Measurements from ENCODE around the gene LSM2. TPM values are rescaled to one million over a fixed set of nuclear protein-coding genes. Genes with fewer than 3 reads are reported as not detected.
"Not testable (repeated sequence)": the region's sequence is repeated elsewhere in the genome, so short reads cannot be mapped to it uniquely, and the experiment has no call there.

Gene LSM2
- total RNA-seq, 2 experiments from 2014 or later, result 100 to 108 TPM

DNA sequence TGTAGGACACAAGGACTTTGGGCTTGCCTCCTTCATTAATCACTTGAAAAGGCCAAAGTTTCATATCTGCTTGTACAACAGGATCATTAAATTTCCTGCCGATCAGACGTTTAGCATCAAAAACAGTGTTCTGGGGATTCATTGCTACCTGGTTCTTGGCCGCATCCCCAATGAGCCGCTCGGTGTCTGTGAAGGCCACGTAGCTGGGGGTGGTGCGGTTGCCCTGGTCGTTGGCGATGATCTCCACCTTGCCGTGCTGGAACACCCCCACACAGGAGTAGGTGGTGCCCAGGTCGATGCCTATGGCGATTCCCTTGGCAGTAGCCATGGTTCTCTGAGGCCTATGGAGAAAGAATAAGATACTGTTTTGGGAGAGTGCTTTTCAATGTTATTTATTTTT lies 4.9 kb upstream of the LSM2 start:
- no peaks in the 10 kb centered on the region for H3K27me3 Mint-ChIP-seq
- POLR2A ChIA-PET, result interaction anchor here (0.7 to 5.6 kb wide), 9 partner anchors 8 to 160 kb away, joined by 3 to 98 read pairs (median 10); partner anchors contain the start of genes CLIC1, HSPA1B, MSH5 and VARS1
- peak overlapping the region; percentile 96 for H3K27ac Mint-ChIP-seq
- CTCF ChIA-PET, result interaction anchor here (2.9 kb wide), 1 partner anchor 15 kb away, joined by 14 read pairs; the partner anchor contains the start of gene HSPA1B
- no peak for DNase-seq
- no peaks in the 10 kb centered on the region for H3K9me3 Mint-ChIP-seq
- peaks cover 41% of the 10 kb centered on the region for H3K4me1 Mint-ChIP-seq
- H3K4me3 Mint-ChIP-seq, result no peak overlapping the region
- H3K36me3 Mint-ChIP-seq (ENCODE audit: low read depth), result peaks cover 13% of the 10 kb centered on the region

DNA sequence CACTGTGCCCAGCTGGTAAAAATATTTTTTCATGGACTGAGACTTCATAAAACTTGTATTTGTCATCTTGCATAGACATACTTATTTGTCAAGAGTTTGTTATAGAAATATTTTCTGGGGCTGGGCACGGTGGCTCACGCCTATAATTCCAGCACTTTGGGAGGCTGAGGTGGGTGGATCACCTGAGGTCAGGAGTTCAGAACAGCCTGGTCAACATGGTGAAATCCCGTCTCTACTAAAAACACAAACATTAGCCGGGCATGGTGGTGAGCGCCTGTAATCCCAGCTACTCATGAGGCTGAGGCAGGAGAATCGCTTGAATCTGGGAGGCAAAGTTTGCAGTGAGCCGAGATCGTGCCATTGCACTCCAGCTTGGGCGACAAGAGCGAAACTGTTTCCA lies 1.8 kb upstream of the LSM2 start:
- H3K27ac Mint-ChIP-seq, H3K27me3 Mint-ChIP-seq, H3K9me3 Mint-ChIP-seq, H3K4me3 Mint-ChIP-seq, DNase-seq: not testable (repeated sequence)
- ChIA-PET CTCF (interaction anchor here (3.6 kb wide), 1 partner anchor 12 kb away, joined by 23 read pairs; the partner anchor contains the start of gene VARS1), POLR2A (interaction anchor here (4.0 kb wide), 1 partner anchor 11 kb away, joined by 51 read pairs; the partner anchor contains the start of gene VARS1)
- Mint-ChIP-seq H3K4me1 (peaks cover 55% of the 10 kb centered on the region), H3K36me3 (ENCODE audit: low read depth) (peaks cover 26% of the 10 kb centered on the region)

DNA sequence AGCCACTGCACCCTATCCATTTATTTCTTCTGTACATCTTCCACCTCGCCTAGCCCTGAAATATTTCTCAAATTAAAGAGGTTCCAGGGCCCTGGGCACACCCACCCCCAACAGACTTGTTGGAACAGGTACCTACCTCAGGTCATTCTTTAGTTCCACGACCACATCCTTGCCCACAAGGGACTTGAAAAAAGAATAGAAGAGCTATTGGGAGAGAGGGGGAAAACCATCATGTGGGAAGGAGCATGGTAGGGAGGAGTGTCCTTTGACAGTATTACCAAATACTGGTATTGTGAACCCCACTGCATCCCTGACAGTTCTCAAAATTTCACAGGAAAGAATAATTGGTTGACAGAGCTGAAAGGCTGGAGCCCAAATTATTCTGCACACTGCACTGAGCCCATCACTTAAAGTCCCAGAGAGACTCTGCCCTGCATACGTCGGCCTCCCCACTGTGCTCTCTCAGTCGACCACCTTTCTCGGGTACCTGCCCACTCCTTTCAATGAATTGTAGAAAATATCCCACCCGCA lies 762 bp downstream of the LSM2 start:
- DNase-seq, result no peak
- CTCF ChIA-PET, result interaction anchor here (0.6 to 3.6 kb wide), 13 partner anchors 8 to 121 kb away, joined by 3 to 23 read pairs (median 10); partner anchors contain the start of genes DDAH2, HSPA1A, HSPA1B and HSPA1L
- peaks cover 40% of the 10 kb centered on the region for H3K4me1 Mint-ChIP-seq

GRCh38 chr6:31801031-31801927 lies 5.5 kb downstream of the LSM2 start:
- not testable (repeated sequence) for H3K9me3 Mint-ChIP-seq, H3K4me3 Mint-ChIP-seq, DNase-seq, H3K27me3 Mint-ChIP-seq
- ChIA-PET POLR2A (interaction anchor here (0.7 to 7.4 kb wide), 3 partner anchors 10 to 63 kb away, joined by 3 to 104 read pairs (median 24); partner anchors contain the start of genes CLIC1, HSPA1A, HSPA1L and MSH5), CTCF (interaction anchor here (1.0 kb wide), 1 partner anchor 31 kb away, joined by 3 read pairs; no protein-coding TSS in a partner anchor)
- peak overlapping the region; percentile 53 for H3K27ac Mint-ChIP-seq
- H3K36me3 Mint-ChIP-seq (ENCODE audit: low read depth), result peaks cover 35% of the 10 kb centered on the region
- H3K4me1 Mint-ChIP-seq, result peaks cover 54% of the 10 kb centered on the region

More for the DNA sequence above, 762 bp downstream of the LSM2 start:
- Mint-ChIP-seq H3K4me3 (peak overlapping the region; percentile 91), H3K27me3 (no peaks in the 10 kb centered on the region), H3K9me3 (no peaks in the 10 kb centered on the region), H3K36me3 (ENCODE audit: low read depth) (peaks cover 39% of the 10 kb centered on the region), H3K27ac (peak overlapping the region; percentile 91)
- POLR2A ChIA-PET, result interaction anchor here (0.7 to 4.0 kb wide), 24 partner anchors 9 to 1168 kb away, joined by 3 to 57 read pairs (median 8); partner anchors contain the start of genes ABHD16A, BAG6, C6orf47 and CLIC1

- no peak for DNase-seq
- ChIA-PET CTCF (interaction anchor here (1.6 to 2.1 kb wide), 2 partner anchors 9 to 18 kb away, joined by 6 to 7 read pairs; no protein-coding TSS in a partner anchor), POLR2A (interaction anchor here (1.3 to 7.4 kb wide), 5 partner anchors 14 to 61 kb away, joined by 3 to 104 read pairs (median 10); partner anchors contain the start of genes CLIC1, HSPA1A, HSPA1L and MSH5)
- Mint-ChIP-seq H3K4me1 (peaks cover 45% of the 10 kb centered on the region), H3K27ac (no peak overlapping the region), H3K36me3 (ENCODE audit: low read depth) (peaks cover 32% of the 10 kb centered on the region), H3K9me3 (no peaks in the 10 kb centered on the region), H3K27me3 (no peaks in the 10 kb centered on the region), H3K4me3 (no peak overlapping the region)
Measured at GRCh38 chr6:31799781-31800180, 7.0 kb downstream of the LSM2 start.

DNA sequence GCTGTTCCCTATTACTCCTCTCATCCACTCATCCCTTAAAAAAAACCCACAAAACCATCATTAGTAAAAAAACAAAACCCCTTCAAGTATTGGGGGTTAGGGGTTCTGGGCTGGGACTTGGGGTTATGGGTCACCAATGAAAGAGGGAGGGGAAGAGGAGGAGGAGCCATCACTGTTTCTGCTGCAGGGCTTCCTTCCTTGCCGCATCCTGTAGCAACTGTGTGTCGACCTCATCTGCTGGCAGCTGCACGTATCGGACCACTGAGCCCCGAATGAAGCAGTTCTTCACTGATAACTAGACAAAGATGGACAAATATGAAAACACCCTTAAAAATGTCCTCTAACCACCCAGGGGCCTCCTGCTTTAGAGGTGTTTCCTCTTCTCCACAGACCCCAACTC lies 9.2 kb downstream of the LSM2 start:
- Mint-ChIP-seq H3K27ac (peak overlapping the region; percentile 90), H3K4me3 (peak overlapping the region; percentile 44), H3K27me3 (no peaks in the 10 kb centered on the region), H3K9me3 (no peaks in the 10 kb centered on the region), H3K36me3 (ENCODE audit: low read depth) (peaks cover 34% of the 10 kb centered on the region), H3K4me1 (peaks cover 48% of the 10 kb centered on the region)
- ChIA-PET CTCF (interaction anchor here (0.8 to 4.1 kb wide), 6 partner anchors 8 to 58 kb away, joined by 3 to 25 read pairs (median 6); partner anchors contain the start of genes HSPA1A, HSPA1L and LSM2), POLR2A (interaction anchor here (0.6 to 7.4 kb wide), 8 partner anchors 9 to 216 kb away, joined by 3 to 104 read pairs (median 8); partner anchors contain the start of genes CLIC1, HSPA1A, HSPA1L and LSM2)
- peak; percentile 69 for DNase-seq

DNA sequence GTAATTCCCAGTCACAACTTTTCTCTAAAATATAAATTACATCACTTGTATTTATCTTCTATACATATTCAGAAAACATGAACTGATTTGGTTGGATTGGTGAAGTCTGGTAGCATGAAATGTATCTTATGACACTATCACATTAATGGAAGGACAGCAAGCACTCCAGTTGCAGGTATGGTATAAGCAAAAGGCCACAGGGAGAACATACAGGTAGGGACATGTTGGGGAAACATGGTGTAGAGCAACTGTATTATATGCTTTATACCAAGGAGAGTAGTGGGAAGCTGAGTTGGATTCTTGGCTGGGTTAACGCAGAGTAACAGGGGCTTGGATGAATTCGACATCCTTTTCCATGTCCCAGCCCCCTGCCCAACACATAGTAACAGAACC lies 9.8 kb downstream of the LSM2 start:
- Mint-ChIP-seq H3K27me3 (no peaks in the 10 kb centered on the region), H3K27ac (peak overlapping the region; percentile 90), H3K36me3 (ENCODE audit: low read depth) (peaks cover 37% of the 10 kb centered on the region), H3K9me3 (no peaks in the 10 kb centered on the region), H3K4me3 (no peak overlapping the region), H3K4me1 (peaks cover 53% of the 10 kb centered on the region)
- no peak for DNase-seq
- ChIA-PET POLR2A (interaction anchor here (0.6 to 7.4 kb wide), 9 partner anchors 10 to 256 kb away, joined by 3 to 104 read pairs (median 7); partner anchors contain the start of genes CLIC1, DDX39B, HSPA1A and HSPA1L), CTCF (interaction anchor here (1.4 to 4.1 kb wide), 8 partner anchors 9 to 58 kb away, joined by 3 to 25 read pairs (median 10); partner anchors contain the start of genes LSM2 and MSH5)

DNA sequence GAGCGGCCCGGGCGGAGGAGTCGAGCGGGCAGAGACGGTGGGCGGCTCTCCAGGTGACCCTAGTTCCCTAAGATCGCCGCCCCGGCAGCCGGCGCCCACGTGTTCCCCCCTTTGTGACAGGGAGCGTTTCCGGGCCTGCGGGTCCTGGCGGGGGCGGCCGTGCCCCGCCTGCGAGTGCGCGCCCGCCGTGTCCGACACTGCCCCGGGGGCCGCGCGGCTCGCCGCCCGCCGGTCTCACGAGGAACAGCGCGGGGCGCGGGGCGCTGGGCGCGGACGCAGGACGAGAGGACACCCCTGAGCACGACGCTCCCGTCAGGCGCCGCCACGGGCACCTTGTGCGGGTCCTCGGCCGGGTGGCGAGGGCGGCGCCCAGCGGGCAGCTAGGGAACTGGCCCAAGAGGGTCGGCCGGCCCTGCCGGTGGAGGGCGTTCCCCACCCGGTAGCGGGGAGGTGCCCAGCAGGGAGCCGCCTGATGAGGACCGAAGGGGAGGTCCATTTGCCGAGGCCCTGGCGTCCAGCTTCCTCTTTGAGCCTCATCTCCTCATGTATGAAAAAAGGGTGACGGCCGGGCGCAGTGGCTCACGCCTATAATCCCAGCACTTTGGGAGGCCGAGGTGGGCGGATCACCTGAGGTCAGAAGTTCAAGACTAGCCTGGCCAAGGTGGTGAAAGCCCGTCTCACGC lies 11.0 kb downstream of the LSM2 start, which contains the start of gene VARS1:
Gene VARS1, minus strand, starts transcription at position 137 of the 683 bp plus-strand sequence. CDS start 535 bp downstream, outside the sequence.
- ChIA-PET CTCF (interaction anchor here (0.9 to 4.1 kb wide), 11 partner anchors 9 to 129 kb away, joined by 3 to 25 read pairs (median 7); partner anchors contain the start of genes HSPA1A, HSPA1L, LSM2 and MSH5), POLR2A (interaction anchor here (0.6 to 7.4 kb wide), 23 partner anchors 8 to 254 kb away, joined by 3 to 104 read pairs (median 5); partner anchors contain the start of genes BAG6, CLIC1, DDAH2 and DDX39B)
- no peaks in the 10 kb centered on the region for H3K9me3 Mint-ChIP-seq
- DNase-seq, result peak; percentile 86
- no peaks in the 10 kb centered on the region for H3K27me3 Mint-ChIP-seq
- H3K4me3 Mint-ChIP-seq, result peak within 1 kb of the TSS; percentile 89
- peaks cover 38% of the 10 kb centered on the region for H3K36me3 Mint-ChIP-seq (ENCODE audit: low read depth)
- peak within 1 kb of the TSS; percentile 97 for H3K27ac Mint-ChIP-seq
- peaks cover 58% of the 10 kb centered on the region for H3K4me1 Mint-ChIP-seq

DNA sequence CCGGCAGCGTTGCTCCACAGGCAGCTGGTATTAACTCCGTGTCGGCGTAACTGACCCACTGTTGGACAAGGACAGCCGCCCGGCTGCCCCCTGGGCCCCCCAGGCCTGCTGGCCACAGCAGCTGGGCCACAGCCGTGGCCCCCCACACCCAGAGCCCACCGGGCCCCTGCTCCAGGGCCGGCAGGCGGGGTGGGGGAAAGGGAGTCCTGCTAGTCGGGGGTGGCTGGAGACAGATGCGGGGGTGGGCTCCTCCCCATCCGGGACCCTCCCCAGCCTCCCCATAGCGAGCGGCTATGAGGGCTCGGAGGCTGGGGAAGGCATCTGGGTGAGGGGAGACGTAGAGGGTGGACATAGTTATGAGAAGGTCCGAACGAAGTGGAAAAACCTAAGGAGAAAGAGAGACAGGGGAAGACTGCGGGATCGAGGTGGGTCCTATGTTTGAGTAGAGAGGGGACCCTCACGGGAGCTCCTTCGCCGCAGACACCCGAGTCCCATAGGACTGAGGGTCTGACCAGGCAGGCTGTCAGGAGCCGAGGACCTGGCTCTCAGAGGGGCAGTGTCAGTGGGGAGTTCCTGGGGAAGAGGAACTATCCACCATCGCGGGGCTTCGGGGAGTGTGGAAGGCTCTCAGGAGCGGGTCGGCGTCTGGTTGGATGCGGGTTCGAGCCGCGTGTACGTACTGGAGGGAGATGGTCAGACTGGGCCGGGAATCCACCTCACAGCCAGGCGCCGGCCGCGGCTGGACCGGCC lies 11.7 kb downstream of the LSM2 start:
- Mint-ChIP-seq H3K9me3 (no peaks in the 10 kb centered on the region), H3K4me1 (peaks cover 61% of the 10 kb centered on the region), H3K27me3 (no peaks in the 10 kb centered on the region), H3K4me3 (peak overlapping the region; percentile 89), H3K36me3 (ENCODE audit: low read depth) (peaks cover 41% of the 10 kb centered on the region), H3K27ac (peak overlapping the region; percentile 97)
- DNase-seq, result no peak
- POLR2A ChIA-PET, result interaction anchor here (0.6 to 7.4 kb wide), 26 partner anchors 10 to 219 kb away, joined by 3 to 104 read pairs (median 6); partner anchors contain the start of genes BAG6, CLIC1, DDAH2 and DXO
- CTCF ChIA-PET, result interaction anchor here (0.9 to 4.1 kb wide), 10 partner anchors 8 to 128 kb away, joined by 3 to 25 read pairs (median 8); partner anchors contain the start of genes HSPA1A, HSPA1L, LSM2 and MSH5

GRCh38 chr6:31794294-31794865 lies 12.4 kb downstream of the LSM2 start:
- Mint-ChIP-seq H3K27ac (peak overlapping the region; percentile 73), H3K4me1 (peaks cover 64% of the 10 kb centered on the region), H3K4me3 (peak overlapping the region; percentile 89), H3K36me3 (ENCODE audit: low read depth) (peaks cover 45% of the 10 kb centered on the region), H3K27me3 (no peaks in the 10 kb centered on the region), H3K9me3 (no peaks in the 10 kb centered on the region)
- ChIA-PET POLR2A (interaction anchor here (0.7 to 7.4 kb wide), 15 partner anchors 9 to 142 kb away, joined by 3 to 104 read pairs (median 9); partner anchors contain the start of genes BAG6, CLIC1, DDAH2 and GPANK1), CTCF (interaction anchor here (2.0 to 4.1 kb wide), 4 partner anchors 7 to 55 kb away, joined by 7 to 25 read pairs (median 14); partner anchors contain the start of genes HSPA1A, HSPA1L and MSH5)
- no peak for DNase-seq
